ENCODE results near the gene CNOT8.

CNOT8 gene

GRCh38 chr5:154830219-154830595, 28.2 kb upstream of the CNOT8 start:
- TF ChIP-seq MAX (IDR thresholded peaks at IDR 0.05) (no peak), ZBTB7A (IDR thresholded peaks at IDR 0.05; ENCODE audit: low read depth) (no peak), YY1 (IDR thresholded peaks at IDR 0.05; ENCODE audit: low read depth) (no peak), TEAD4 (IDR thresholded peaks at IDR 0.05) (no peak), USF1 (IDR thresholded peaks at IDR 0.05) (no peak)

- TF ChIP-seq EGR1 (IDR thresholded peaks at IDR 0.05) (no peak), CREB1 (IDR thresholded peaks at IDR 0.05; ENCODE audit: low read depth) (no peak), TAF1 (IDR thresholded peaks at IDR 0.05; ENCODE audit: low read depth) (no peak), EP300 (IDR thresholded peaks at IDR 0.05; ENCODE audit: borderline replicate concordance) (no peak), REST (IDR thresholded peaks at IDR 0.05; ENCODE audit: low read depth) (no peak)
These were observed 27.8 kb upstream of the CNOT8 start for GRCh38 chr5:154830596-154830995.

- TF ChIP-seq FOXM1 (IDR thresholded peaks at IDR 0.05; ENCODE audit: borderline replicate concordance, low read depth) (no peak), NFIC (IDR thresholded peaks at IDR 0.05) (no peak), CEBPB (IDR thresholded peaks at IDR 0.05) (no peak), REST (IDR thresholded peaks at IDR 0.05; ENCODE audit: low read depth) (no peak), EGR1 (IDR thresholded peaks at IDR 0.05) (no peak), TCF12 (IDR thresholded peaks at IDR 0.05; ENCODE audit: low read depth) (no peak), TAF1 (IDR thresholded peaks at IDR 0.05; ENCODE audit: low read depth) (no peak), MAX (IDR thresholded peaks at IDR 0.05) (no peak), TEAD4 (IDR thresholded peaks at IDR 0.05) (no peak), ZBTB7A (IDR thresholded peaks at IDR 0.05; ENCODE audit: low read depth) (no peak), EP300 (IDR thresholded peaks at IDR 0.05; ENCODE audit: borderline replicate concordance) (no peak)
These were observed 27.0 kb upstream of the CNOT8 start for GRCh38 chr5:154831451-154831850.

- TF ChIP-seq EGR1 (IDR thresholded peaks at IDR 0.05) (no peak), REST (IDR thresholded peaks at IDR 0.05; ENCODE audit: low read depth) (no peak), ZBTB7A (IDR thresholded peaks at IDR 0.05; ENCODE audit: low read depth) (no peak), YY1 (IDR thresholded peaks at IDR 0.05; ENCODE audit: low read depth) (no peak), FOXM1 (IDR thresholded peaks at IDR 0.05; ENCODE audit: borderline replicate concordance, low read depth) (no peak), MAX (IDR thresholded peaks at IDR 0.05) (no peak), USF1 (IDR thresholded peaks at IDR 0.05) (no peak), NFIC (IDR thresholded peaks at IDR 0.05) (no peak), TCF12 (IDR thresholded peaks at IDR 0.05; ENCODE audit: low read depth) (no peak), EP300 (IDR thresholded peaks at IDR 0.05; ENCODE audit: borderline replicate concordance) (no peak)
These were observed 24.4 kb upstream of the CNOT8 start for GRCh38 chr5:154834053-154834452.

- TF ChIP-seq CREB1 (IDR thresholded peaks at IDR 0.05; ENCODE audit: low read depth) (no peak), NFIC (IDR thresholded peaks at IDR 0.05) (no peak), REST (IDR thresholded peaks at IDR 0.05; ENCODE audit: low read depth) (no peak), RAD21 (IDR thresholded peaks at IDR 0.05; ENCODE audit: low read depth) (no peak), EP300 (IDR thresholded peaks at IDR 0.05; ENCODE audit: borderline replicate concordance) (no peak), YY1 (IDR thresholded peaks at IDR 0.05; ENCODE audit: low read depth) (no peak), USF1 (IDR thresholded peaks at IDR 0.05) (no peak), EGR1 (IDR thresholded peaks at IDR 0.05) (no peak), ZBTB7A (IDR thresholded peaks at IDR 0.05; ENCODE audit: low read depth) (no peak), FOXM1 (IDR thresholded peaks at IDR 0.05; ENCODE audit: borderline replicate concordance, low read depth) (no peak), MAX (IDR thresholded peaks at IDR 0.05) (no peak), TAF1 (IDR thresholded peaks at IDR 0.05; ENCODE audit: low read depth) (no peak), TCF12 (IDR thresholded peaks at IDR 0.05; ENCODE audit: low read depth) (no peak), CEBPB (IDR thresholded peaks at IDR 0.05) (no peak), TEAD4 (IDR thresholded peaks at IDR 0.05) (no peak)
These were observed 22.2 kb upstream of the CNOT8 start for GRCh38 chr5:154836225-154836624.
